Epithelial cell of proximal tubule (primary cell): ENCODE data around the gene POM121L2. TPM values are rescaled to one million over a fixed set of nuclear protein-coding genes. Genes with fewer than 3 reads are reported as not detected.
A peak's percentile ranks its signal among the peaks of the same experiment; 100 is the strongest.

Experiments
- DNase-seq: peaks from one replicate; pipeline ENCODE4 v3.0.0-alpha.2; 2011; ENCODE audit warnings: low read depth
- H3K4me3 ChIP-seq: 2 replicates; pipeline ENCODE4 v1.5.1; 2011; ENCODE audit warnings: low read depth, mild to moderate bottlenecking, low read length
- total RNA-seq: library from RNA; depleted of rRNA; stranded (reverse); fragments of >200 nt; gene quantifications from 2 replicates; pipeline ENCODE4 v1.2.3, GENCODE V29; 2015
- TF ChIP-seq, protein P1 (sequence below): conservative IDR thresholded peaks from 2 replicates; pipeline ENCODE4 v1.5.1; 2012; ENCODE audit warnings: low read depth, mild to moderate bottlenecking, low read length

POM121L2 gene
- total RNA-seq, 1 donor from 2014 or later = not detected

DNA sequence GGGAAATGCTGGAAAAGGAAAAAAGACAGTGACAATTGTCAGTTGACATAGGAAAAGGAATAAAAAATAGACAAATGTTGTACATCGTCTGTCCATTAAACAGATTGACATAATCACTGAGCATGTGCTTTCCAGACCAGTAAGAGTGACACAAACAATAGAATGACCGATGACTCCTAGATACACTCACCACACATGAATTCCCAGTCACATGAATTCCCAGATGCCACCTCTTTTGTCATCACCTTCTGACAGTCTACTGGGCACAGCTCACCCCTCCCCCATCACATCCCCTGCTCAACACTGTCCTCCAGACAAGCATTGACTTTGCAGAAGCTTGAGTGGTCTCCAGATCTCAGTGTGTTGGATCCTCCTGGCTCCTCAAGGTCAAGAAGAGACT lies 25.9 kb downstream of the POM121L2 start:
- no peak for DNase-seq
- TF ChIP-seq, protein P1, sequence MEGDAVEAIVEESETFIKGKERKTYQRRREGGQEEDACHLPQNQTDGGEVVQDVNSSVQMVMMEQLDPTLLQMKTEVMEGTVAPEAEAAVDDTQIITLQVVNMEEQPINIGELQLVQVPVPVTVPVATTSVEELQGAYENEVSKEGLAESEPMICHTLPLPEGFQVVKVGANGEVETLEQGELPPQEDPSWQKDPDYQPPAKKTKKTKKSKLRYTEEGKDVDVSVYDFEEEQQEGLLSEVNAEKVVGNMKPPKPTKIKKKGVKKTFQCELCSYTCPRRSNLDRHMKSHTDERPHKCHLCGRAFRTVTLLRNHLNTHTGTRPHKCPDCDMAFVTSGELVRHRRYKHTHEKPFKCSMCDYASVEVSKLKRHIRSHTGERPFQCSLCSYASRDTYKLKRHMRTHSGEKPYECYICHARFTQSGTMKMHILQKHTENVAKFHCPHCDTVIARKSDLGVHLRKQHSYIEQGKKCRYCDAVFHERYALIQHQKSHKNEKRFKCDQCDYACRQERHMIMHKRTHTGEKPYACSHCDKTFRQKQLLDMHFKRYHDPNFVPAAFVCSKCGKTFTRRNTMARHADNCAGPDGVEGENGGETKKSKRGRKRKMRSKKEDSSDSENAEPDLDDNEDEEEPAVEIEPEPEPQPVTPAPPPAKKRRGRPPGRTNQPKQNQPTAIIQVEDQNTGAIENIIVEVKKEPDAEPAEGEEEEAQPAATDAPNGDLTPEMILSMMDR = no peak
- no peak overlapping the region for H3K4me3 ChIP-seq

DNA sequence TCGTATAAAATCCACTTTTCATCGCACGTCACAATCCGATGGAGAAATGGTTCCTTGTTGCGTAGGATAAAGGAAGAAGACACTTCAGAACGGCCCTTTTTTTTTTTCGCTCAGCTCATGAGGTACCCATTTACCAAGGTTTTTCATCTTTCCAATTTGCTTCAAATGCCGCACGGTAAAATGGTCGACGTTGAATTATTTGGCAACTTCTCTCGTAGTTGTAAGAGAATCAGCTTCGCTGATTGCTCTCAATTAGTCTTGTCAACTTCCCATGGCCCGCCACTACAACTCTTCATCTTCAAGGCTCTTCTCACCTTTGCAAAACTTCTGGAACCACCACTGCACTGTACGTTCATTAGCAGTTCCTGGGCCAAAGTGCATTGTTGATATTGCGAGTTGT lies 28.8 kb downstream of the POM121L2 start:
- TF ChIP-seq, protein P1 = no peak
- no peak overlapping the region for H3K4me3 ChIP-seq

DNA sequence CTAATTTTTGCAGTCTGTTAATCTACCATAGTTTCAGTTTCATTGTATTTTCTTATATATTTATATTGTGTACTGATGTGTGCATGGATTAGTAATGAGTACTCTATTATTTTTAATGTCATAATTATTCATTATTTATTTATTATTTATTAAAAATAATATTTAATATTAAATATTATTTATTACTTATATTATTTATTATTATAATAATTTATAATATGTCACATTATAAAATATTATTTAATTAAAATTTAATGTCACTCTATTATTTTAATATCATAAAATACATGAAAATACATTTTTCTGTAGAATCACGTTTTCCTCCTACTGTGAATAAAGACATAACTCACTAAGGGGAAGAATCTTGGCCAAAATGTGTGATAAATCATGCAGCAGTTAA lies 30.5 kb downstream of the POM121L2 start:
- no peak for DNase-seq
- TF ChIP-seq, protein P1 = no peak
- no peak overlapping the region for H3K4me3 ChIP-seq

More for the DNA sequence above, 28.8 kb downstream of the POM121L2 start:
- DNase-seq = no peak

DNA sequence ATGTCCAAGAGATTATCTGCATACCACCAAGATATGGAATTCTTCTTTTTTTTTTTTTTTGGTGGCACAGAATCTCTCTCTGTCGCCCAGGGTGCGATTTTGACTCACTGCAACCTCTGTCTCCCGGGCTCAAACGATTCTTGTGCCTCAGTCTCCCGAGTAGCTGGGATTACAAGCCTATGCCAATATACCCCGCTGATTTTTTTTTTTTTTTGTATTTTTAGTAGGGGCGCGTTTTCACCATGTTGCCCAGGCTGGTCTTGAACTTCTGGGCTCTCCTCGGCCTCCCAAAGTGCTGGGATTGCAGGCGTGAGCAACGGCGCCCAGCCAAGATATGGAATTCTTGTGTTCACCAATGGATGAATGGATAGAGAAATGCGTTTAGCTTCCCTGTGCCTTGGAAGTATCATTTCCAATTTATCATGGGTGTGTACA lies 31.0 kb downstream of the POM121L2 start:
- H3K4me3 ChIP-seq = no peak overlapping the region
- TF ChIP-seq, protein P1 = no peak
- no peak for DNase-seq

DNA sequence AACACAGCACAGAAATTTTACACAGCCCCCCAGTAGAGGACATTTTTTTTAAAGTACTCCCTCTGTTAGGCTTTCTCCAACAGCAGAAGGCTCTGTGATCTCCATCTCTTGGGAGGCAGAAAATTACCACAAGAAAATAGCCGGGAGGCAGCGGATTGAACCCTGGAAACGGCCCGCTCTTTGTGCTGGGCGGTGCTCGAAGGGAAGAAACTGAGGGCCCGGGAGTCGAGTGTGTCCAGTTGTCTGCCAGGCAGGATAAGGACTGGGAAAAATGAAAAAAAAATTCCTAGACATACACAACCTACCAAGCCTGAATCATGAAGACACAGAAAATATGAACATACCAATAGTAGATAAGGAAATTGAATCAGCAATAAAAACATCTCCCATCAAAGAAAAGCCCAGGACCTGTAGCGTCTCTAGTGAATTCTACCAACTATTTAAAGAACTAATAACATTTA lies 31.5 kb downstream of the POM121L2 start:
- TF ChIP-seq, protein P1 = no peak
- H3K4me3 ChIP-seq = peak overlapping the region; percentile 51
- DNase-seq = no peak

DNA sequence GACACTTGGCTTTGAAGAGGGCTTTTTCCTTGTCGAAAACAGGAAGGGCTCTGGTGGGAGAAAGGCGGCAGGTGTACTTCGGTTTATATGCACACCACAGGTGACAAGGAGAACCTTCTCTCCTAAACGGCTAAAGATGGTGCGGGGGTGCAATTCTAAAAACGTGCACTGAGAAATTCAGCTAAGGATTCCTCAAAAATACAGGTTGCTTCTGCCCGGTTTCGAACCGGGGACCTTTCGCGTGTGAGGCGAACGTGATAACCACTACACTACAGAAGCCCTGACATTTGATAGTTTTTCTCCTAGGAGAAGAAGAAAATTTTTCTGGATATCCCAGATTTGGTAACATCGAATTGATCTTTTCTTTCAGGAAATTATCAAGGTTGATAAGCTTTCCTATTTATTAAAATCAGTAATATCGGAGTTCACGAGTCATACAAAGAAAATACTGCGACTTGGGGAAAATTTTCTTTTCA lies 32.0 kb downstream of the POM121L2 start:
- TF ChIP-seq, protein P1 = no peak
- peak overlapping the region; percentile 51 for H3K4me3 ChIP-seq
- no peak for DNase-seq

DNA sequence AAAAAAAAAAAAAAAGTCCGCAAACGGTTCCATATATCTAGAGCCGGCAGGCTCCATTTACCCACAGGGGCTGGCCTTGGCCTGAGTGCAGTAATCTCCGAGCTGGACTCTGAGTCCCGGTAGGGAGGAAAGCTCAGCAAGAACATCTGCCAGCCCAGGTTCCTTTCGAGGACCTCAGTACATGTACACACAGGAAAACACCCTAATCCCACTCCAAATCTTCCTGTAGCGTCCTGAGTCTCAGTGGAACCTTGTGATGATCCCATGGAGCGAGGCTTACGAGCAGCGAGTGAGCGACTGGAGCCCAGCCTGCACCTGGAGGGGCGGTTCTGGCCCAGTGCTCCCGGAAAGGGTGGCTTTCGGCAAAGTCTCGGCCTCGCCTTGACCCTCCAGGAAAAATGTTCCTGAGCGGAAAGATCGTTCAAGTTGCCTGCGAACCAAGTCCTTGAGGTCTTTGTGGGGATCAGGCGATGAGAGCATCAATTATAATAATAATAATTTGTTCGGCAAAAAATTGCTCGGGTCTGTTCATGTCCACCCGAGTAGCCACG lies 32.5 kb downstream of the POM121L2 start:
- no peak for DNase-seq
- peak overlapping the region; percentile 51 for H3K4me3 ChIP-seq
- TF ChIP-seq, protein P1 = no peak
